ENCODE results near the gene DACH1.

The DACH1 gene

GRCh38 chr13:71492346-71492871 lies 374.6 kb downstream of the DACH1 start:
- no peak for TF ChIP-seq CTCF (IDR thresholded peaks at IDR 0.05; ENCODE audit: borderline replicate concordance, control extremely low read depth, extremely low read depth, insufficient read depth, missing control alignments)
- DNase-seq (ENCODE audit: low spot score): no peak
- in situ Hi-C loops (cut with MboI; ENCODE audit: low sequenced_read_pairs, unreplicated experiment): no loop called here

GRCh38 chr13:71491010-71491409 lies 376.0 kb downstream of the DACH1 start:
- no peak for DNase-seq (ENCODE audit: low spot score)
- in situ Hi-C loops (cut with MboI; ENCODE audit: low sequenced_read_pairs, unreplicated experiment): no loop called here
- no peak for TF ChIP-seq CTCF (IDR thresholded peaks at IDR 0.05; ENCODE audit: borderline replicate concordance, control extremely low read depth, extremely low read depth, insufficient read depth, missing control alignments)

GRCh38 chr13:71489041-71489440 lies 378.0 kb downstream of the DACH1 start:
- no peak for TF ChIP-seq CTCF (IDR thresholded peaks at IDR 0.05; ENCODE audit: borderline replicate concordance, control extremely low read depth, extremely low read depth, insufficient read depth, missing control alignments)
- in situ Hi-C loops (cut with MboI; ENCODE audit: low sequenced_read_pairs, unreplicated experiment): no loop called here

GRCh38 chr13:71488201-71488600 lies 378.8 kb downstream of the DACH1 start:
- DNase-seq (ENCODE audit: low spot score): no peak
- in situ Hi-C loops (cut with MboI; ENCODE audit: low sequenced_read_pairs, unreplicated experiment): no loop called here
- TF ChIP-seq CTCF (IDR thresholded peaks at IDR 0.05; ENCODE audit: borderline replicate concordance, control extremely low read depth, extremely low read depth, insufficient read depth, missing control alignments): no peak

More at GRCh38 chr13:71489041-71489440, 378.0 kb downstream of the DACH1 start:
- no peak for DNase-seq (ENCODE audit: low spot score)

- in situ Hi-C loops (cut with MboI; ENCODE audit: low sequenced_read_pairs, unreplicated experiment): no loop called here
- TF ChIP-seq CTCF (IDR thresholded peaks at IDR 0.05; ENCODE audit: borderline replicate concordance, control extremely low read depth, extremely low read depth, insufficient read depth, missing control alignments): no peak
- DNase-seq (ENCODE audit: low spot score): no peak
Measured at GRCh38 chr13:71485913-71486312, 381.1 kb downstream of the DACH1 start.

- no peak for TF ChIP-seq CTCF (IDR thresholded peaks at IDR 0.05; ENCODE audit: borderline replicate concordance, control extremely low read depth, extremely low read depth, insufficient read depth, missing control alignments)
- in situ Hi-C loops (cut with MboI; ENCODE audit: low sequenced_read_pairs, unreplicated experiment): no loop called here
- DNase-seq (ENCODE audit: low spot score): no peak
Measured at GRCh38 chr13:71483733-71484132, 383.3 kb downstream of the DACH1 start.

- no peak for TF ChIP-seq CTCF (IDR thresholded peaks at IDR 0.05; ENCODE audit: borderline replicate concordance, control extremely low read depth, extremely low read depth, insufficient read depth, missing control alignments)
- DNase-seq (ENCODE audit: low spot score): no peak
- in situ Hi-C loops (cut with MboI; ENCODE audit: low sequenced_read_pairs, unreplicated experiment): no loop called here
Measured at GRCh38 chr13:71481501-71481900, 385.5 kb downstream of the DACH1 start.
